ENCODE measurements around the gene ACTL9.
"Not testable (repeated sequence)": the region's sequence is repeated elsewhere in the genome, so short reads cannot be mapped to it uniquely, and the experiment has no call there.

ACTL9 gene, protein sequence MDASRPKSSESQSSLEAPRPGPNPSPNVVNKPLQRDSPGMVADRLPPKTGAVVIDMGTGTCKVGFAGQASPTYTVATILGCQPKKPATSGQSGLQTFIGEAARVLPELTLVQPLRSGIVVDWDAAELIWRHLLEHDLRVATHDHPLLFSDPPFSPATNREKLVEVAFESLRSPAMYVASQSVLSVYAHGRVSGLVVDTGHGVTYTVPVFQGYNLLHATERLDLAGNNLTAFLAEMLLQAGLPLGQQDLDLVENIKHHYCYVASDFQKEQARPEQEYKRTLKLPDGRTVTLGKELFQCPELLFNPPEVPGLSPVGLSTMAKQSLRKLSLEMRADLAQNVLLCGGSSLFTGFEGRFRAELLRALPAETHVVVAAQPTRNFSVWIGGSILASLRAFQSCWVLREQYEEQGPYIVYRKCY

DNA sequence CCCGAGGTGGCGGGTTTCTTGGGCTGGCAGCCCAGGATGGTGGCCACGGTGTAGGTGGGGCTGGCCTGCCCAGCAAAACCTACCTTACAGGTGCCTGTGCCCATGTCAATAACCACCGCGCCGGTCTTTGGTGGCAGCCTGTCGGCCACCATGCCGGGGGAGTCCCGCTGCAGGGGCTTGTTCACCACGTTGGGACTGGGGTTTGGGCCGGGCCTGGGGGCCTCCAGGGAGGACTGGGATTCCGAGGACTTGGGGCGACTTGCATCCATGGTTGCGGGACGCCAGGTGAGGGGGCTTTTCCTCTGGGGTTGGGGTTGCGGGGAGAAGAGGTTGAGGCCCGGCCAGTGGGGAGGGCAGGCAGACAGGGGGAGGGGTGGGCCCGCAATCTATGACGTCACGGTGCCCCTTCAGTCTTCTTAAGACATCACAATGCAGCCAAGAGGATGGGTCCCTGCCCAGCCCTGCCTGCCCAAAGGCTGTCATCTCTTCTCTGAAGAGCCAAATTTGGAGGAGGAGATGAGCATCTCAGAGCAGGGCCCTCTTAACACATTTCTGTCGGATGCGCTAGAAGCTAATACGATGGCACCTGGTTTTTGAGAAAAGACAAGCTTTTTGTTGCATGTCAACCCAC, at the start of gene ACTL9:
Gene ACTL9 (minus strand): TSS at position 363 of the 631 bp plus-strand sequence. CDS start 94 bp downstream, at position 269.
- FAIRE-seq, result no peak
- no peak for TF ChIP-seq POLR2A (IDR thresholded peaks at IDR 0.05; ENCODE audit: low read depth, low read length)
- DNase-seq (ENCODE audit: insufficient read length, low spot score), result no peak

DNA sequence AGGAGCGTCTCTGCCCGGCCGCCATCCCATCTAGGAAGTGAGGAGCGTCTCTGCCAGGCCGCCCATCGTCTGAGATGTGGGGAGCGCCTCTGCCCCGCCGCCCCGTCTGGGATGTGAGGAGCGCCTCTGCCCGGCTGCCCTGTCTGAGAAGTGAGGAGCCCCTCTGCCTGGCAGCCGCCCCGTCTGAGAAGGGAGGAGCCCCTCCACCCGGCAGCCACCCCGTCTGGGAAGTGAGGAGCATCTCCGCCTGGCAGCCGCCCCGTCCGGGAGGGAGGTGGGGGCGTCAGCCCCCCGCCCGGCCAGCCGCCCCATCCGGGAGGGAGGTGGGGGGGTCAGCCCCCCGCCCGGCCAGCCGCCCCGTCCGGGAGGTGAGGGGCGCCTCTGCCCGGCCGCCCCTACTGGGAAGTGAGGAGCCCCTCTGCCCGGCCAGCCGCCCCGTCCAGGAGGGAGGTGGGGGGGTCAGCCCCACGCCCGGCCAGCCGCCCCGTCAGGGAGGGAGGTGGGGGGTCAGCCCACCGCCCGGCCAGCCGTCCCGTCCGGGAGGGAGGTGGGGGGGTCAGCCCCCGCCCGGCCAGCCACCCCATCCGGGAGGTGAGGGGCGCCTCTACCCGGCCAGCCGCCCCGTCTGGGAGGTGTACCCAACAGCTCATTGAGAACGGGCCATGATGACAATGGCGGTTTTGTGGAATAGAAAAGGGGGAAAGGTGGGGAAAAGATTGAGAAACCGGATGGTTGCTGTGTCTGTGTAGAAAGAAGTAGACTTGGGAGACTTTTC, 40.9 kb upstream of the ACTL9 start:
- not testable (repeated sequence) for DNase-seq (ENCODE audit: insufficient read length, low spot score); FAIRE-seq

DNA sequence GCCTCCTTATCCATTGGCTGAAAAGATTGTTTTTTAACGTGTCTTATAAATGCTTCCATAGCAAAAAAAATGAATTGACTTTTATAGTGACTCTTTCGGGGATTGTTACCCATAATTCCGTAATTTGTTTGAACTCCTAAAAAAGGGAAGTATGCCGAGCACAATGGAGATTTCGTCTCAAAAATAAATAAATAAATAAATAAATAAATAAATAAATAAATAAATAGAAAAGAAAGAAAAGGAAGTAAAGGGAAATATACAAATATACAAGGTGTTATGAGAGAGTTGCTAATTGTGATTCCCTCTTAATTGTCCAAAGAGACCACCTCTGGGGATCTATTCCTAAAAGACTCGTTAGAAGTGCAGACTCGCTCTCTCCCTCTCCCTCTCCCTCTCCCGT, 39.8 kb upstream of the ACTL9 start:
- FAIRE-seq, result no peak
- no peak for DNase-seq (ENCODE audit: insufficient read length, low spot score)
- no peak for TF ChIP-seq POLR2A (IDR thresholded peaks at IDR 0.05; ENCODE audit: low read depth, low read length)

DNA sequence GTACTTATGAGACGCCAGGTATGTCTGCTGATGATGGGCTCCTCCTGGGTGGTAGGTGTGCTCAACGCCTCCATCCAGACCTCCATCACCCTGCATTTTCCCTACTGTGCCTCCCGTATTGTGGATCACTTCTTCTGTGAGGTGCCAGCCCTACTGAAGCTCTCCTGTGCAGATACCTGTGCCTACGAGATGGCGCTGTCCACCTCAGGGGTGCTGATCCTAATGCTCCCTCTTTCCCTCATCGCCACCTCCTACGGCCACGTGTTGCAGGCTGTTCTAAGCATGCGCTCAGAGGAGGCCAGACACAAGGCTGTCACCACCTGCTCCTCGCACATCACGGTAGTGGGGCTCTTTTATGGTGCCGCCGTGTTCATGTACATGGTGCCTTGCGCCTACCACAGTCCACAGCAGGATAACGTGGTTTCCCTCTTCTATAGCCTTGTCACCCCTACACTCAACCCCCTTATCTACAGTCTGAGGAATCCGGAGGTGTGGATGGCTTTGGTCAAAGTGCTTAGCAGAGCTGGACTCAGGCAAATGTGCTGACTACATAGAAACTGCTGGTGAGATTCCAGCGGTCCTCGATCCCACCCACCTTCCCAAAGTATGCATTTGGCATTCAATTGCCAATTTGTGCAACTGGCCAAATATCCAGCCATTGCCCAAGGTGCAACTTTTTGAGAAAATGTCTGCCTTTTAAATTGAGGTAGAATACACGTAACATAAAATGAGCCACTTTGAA, 33.0 kb upstream of the ACTL9 start:
- TF ChIP-seq POLR2A (IDR thresholded peaks at IDR 0.05; ENCODE audit: low read depth, low read length), result no peak
- DNase-seq (ENCODE audit: insufficient read length, low spot score) (no peak), FAIRE-seq (no peak)

DNA sequence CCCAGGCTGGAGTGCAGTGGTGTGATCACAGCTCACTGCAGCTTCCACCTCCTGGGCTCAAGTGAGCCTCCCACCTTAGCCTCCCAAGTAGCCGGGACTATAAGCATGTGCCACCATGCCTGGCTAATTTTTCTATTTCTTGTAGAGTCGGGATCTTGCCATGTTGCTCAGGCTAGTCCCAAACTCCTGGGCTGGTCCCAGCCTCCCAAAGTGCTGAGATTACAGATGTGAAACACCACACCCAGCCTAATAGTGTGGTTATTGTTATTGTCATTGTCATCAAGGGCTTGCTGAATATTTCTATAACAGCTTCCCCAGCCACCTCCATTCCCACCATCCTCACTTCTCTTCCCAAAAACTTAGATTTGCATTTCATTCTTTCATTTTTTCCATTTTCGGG, 25.7 kb upstream of the ACTL9 start:
- no peak for TF ChIP-seq POLR2A (IDR thresholded peaks at IDR 0.05; ENCODE audit: low read depth, low read length)
- no peak for FAIRE-seq

DNA sequence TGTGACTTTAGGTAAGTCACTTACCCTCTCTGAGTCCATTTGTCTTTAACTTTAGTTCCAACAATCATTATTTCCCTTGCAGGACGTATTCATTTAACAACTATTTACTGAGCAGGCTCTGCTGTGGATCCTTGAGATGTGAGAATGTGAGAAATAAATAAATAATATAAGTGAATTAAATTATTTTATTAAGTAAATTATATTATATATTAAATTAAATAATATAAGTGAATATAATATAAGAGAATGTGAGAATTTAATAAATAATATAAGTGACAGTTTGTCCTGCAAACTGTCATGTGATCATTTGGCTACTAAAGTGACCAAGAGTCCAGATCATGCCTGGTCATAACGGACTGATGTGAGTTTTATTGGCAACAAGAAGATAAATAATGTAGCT, 23.4 kb upstream of the ACTL9 start:
- DNase-seq (ENCODE audit: insufficient read length, low spot score) (no peak), FAIRE-seq (no peak)
- no peak for TF ChIP-seq POLR2A (IDR thresholded peaks at IDR 0.05; ENCODE audit: low read depth, low read length)

More for the DNA sequence above, 25.7 kb upstream of the ACTL9 start:
- no peak for DNase-seq (ENCODE audit: insufficient read length, low spot score)

DNA sequence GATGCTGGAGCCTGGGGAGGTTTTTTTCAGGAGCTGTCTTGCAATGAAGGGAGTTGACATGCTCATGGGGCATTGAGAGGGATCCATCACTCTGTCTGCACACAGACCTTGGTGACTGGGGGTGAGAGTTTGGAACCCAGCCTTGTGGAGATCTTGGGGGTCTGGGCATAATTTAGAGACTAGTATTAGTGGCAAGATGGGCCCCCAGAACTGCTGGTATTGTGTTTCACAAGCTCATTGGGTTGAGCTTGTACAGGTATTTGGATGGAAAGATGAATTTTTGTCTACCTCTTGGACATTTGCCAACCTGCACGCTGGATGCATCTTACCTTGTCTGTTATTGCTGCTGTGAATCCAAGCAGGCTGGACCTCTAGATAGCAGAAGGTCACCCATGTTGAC, 22.7 kb upstream of the ACTL9 start, which contains the start of gene OR2Z1:
Gene OR2Z1 (plus strand): TSS at position 301 of the 400 bp plus-strand sequence. CDS start 9,395 bp downstream, outside the sequence.
- DNase-seq (ENCODE audit: insufficient read length, low spot score), result no peak
- no peak for FAIRE-seq
- no peak for TF ChIP-seq POLR2A (IDR thresholded peaks at IDR 0.05; ENCODE audit: low read depth, low read length)

DNA sequence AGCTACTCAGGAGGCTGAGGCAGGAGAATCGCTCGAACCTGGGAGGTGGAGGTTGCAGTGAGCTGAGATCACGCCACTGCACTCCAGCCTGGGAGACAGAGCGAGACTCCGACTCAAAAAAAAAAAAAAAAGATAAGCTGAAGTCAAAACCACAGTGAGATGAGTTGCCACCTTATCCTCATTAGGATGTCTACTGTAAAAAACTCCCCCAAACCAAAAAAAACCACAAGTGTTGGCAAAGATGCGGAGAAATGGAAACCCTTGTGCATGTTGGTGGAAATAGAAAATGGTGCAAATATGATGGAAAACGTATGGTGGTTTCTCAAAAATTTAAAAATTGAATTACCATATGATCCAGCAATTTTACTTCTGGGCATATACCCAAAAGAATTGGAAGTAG, 11.7 kb upstream of the ACTL9 start:
- FAIRE-seq; DNase-seq (ENCODE audit: insufficient read length, low spot score): not testable (repeated sequence)

DNA sequence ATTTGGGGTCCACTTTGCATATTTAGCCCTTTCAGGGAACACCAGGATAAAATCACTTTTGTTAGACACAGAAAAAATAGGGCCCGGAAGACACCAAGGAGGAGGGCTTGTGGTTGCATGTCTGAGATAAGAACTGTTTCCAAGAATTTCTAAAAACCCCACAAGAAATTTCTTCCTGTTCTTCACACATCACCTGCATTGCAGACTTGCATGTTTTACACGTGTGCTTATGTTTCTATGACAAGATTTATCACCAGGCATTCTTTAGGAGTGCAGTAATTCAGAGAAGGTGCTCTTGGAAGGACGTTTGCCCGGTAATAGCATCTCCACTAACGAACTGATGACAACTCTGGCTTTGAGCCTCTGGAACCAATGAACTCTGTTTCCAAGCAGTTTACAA, 7.1 kb upstream of the ACTL9 start:
- no peak for TF ChIP-seq POLR2A (IDR thresholded peaks at IDR 0.05; ENCODE audit: low read depth, low read length)
- FAIRE-seq (no peak), DNase-seq (ENCODE audit: insufficient read length, low spot score) (no peak)

DNA sequence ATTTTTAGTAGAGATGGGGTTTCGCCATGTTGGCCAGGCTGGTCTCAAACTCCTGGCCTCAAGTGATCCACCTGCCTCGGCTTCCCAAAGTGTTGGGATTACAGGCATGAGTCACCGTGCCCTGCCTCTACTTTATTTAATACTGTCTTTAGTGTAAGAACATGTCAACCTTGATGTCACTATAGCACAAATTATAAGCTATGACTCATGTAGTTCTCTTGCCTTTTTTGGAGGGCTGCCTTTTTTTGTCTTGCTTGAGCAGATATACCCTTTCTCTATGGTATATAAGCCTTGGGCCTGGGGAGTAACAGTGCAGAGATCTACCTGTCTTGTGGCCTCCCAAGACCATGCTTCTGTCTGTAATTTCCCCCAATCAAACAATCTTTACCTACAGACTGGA, 6.7 kb upstream of the ACTL9 start:
- not testable (repeated sequence) for FAIRE-seq; DNase-seq (ENCODE audit: insufficient read length, low spot score)

DNA sequence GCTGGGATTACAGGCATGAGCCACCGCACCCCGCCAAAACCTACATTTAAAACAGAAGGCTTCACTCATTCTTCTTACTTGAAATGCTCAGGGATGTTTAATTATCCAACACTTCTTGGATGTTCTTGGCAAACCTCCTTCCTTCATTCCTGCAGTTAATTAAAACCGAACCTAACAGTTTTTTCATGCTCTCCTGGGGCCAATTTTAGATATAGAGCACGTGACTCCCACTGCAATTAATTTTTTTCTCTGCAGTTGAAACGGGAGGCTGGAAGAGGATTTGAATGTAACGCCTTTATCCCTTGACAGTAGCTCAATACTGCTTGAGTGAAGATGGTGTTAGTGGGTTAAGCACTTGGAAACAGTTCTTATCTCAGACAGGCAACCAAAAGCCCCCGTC, 4.6 kb upstream of the ACTL9 start:
- no peak for TF ChIP-seq POLR2A (IDR thresholded peaks at IDR 0.05; ENCODE audit: low read depth, low read length)
- DNase-seq (ENCODE audit: insufficient read length, low spot score) (no peak), FAIRE-seq (no peak)

DNA sequence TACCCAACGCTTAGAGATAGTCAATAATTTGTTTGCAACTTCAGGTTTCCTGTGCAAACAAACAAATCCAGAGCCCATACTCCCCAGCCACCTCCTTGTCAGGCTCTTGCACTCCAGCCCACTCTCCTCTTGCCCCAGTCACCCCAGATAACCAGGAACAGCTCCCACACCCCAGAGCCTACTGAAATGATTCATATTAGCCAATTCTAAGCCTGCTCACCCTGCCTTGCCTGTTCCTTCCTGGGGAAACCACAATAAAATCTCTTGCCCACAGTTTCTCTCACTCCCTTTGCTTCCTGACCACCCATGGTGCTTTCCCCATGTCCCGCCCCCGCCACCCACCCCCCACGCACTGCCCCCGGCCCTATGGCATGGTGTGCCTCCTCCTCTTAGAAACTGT, 3.8 kb upstream of the ACTL9 start:
- no peak for TF ChIP-seq POLR2A (IDR thresholded peaks at IDR 0.05; ENCODE audit: low read depth, low read length)
- no peak for FAIRE-seq
- DNase-seq (ENCODE audit: insufficient read length, low spot score), result no peak

DNA sequence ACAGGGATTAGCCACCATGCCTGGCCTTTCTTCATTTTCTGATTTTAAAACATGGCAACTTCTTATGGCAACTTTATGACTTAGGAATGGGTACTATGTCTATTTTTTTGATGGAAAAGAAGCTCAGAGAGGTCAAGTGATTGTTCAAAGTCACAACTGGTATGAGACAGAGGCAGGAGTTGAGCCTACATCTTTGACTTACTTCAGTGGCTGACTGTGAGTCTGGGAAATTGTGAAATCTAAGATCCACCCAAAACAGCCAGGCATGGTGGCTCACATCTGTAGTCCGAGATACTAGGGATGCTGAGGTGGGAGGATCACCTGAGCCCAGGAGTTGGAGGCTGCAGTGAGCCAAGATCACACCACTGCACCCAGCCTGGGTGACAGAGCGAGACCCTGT, 2.4 kb upstream of the ACTL9 start:
- DNase-seq (ENCODE audit: insufficient read length, low spot score) (no peak), FAIRE-seq (no peak)
- no peak for TF ChIP-seq POLR2A (IDR thresholded peaks at IDR 0.05; ENCODE audit: low read depth, low read length)

DNA sequence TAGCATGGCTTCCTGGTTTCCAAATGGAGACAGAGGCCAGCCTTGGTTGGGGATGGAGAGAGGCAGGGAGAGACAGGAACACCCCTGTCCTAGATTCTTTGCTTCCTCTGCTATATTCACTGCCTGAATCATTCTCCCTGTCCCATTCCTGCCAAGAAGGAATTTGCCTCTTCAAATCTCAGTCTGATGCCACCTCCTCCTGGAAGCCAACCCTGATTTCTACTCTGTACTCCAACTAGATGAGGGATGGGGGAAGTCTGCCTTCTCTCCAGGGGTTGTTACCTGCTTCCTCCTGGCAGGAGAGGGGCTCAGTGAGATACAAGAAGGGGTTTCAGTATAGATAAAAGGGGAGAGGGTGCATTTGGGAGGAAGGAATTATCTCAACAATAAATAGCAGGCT, 1.3 kb upstream of the ACTL9 start:
- DNase-seq (ENCODE audit: insufficient read length, low spot score), result no peak
- no peak for FAIRE-seq
- TF ChIP-seq POLR2A (IDR thresholded peaks at IDR 0.05; ENCODE audit: low read depth, low read length), result no peak

Measured in H54 (cell line).